ENCODE measurements around the gene E2F4.

Gene E2F4

GRCh38 chr16:67173808-67174705 lies 17.9 kb upstream of the E2F4 start:
- DNase-seq (ENCODE audit: low spot score) = peak; percentile 82

GRCh38 chr16:67174706-67175231 lies 17.2 kb upstream of the E2F4 start:
- no peak for DNase-seq (ENCODE audit: low spot score)

GRCh38 chr16:67176662-67177061 lies 15.3 kb upstream of the E2F4 start:
- DNase-seq (ENCODE audit: low spot score) = no peak

- peak; percentile 56 for DNase-seq (ENCODE audit: low spot score)
Measured at GRCh38 chr16:67177743-67178699, 13.9 kb upstream of the E2F4 start.

GRCh38 chr16:67179421-67180080 lies 12.4 kb upstream of the E2F4 start:
- no peak for DNase-seq (ENCODE audit: low spot score)

GRCh38 chr16:67180166-67180565 lies 11.8 kb upstream of the E2F4 start:
- no peak for DNase-seq (ENCODE audit: low spot score)

GRCh38 chr16:67181346-67181745 lies 10.6 kb upstream of the E2F4 start:
- DNase-seq (ENCODE audit: low spot score) = peak; percentile 80

GRCh38 chr16:67182288-67182687 lies 9.7 kb upstream of the E2F4 start:
- DNase-seq (ENCODE audit: low spot score) = no peak

- no peak for DNase-seq (ENCODE audit: low spot score)
Measured at GRCh38 chr16:67183284-67183626, 8.7 kb upstream of the E2F4 start.

- peak; percentile 99 for DNase-seq (ENCODE audit: low spot score)
Measured at GRCh38 chr16:67183627-67184452, 8.1 kb upstream of the E2F4 start, which contains the start of gene MATCAP1. Gene MATCAP1 (minus strand): TSS chr16:67183963. CDS start chr16:67180610, 3,353 bp downstream.

- DNase-seq (ENCODE audit: low spot score) = no peak
Measured at GRCh38 chr16:67184453-67184994, 7.4 kb upstream of the E2F4 start.

GRCh38 chr16:67184995-67185650 lies 6.8 kb upstream of the E2F4 start:
- peak; percentile 80 for DNase-seq (ENCODE audit: low spot score)

GRCh38 chr16:67185651-67186134 lies 6.3 kb upstream of the E2F4 start:
- DNase-seq (ENCODE audit: low spot score) = no peak

- peak; percentile 48 for DNase-seq (ENCODE audit: low spot score)
Measured at GRCh38 chr16:67186550-67186950, 5.4 kb upstream of the E2F4 start.

GRCh38 chr16:67187175-67187890 lies 4.6 kb upstream of the E2F4 start:
- DNase-seq (ENCODE audit: low spot score) = no peak

- no peak for DNase-seq (ENCODE audit: low spot score)
Measured at GRCh38 chr16:67188323-67188722, 3.6 kb upstream of the E2F4 start.

GRCh38 chr16:67188798-67189197 lies 3.2 kb upstream of the E2F4 start:
- no peak for DNase-seq (ENCODE audit: low spot score)

- no peak for DNase-seq (ENCODE audit: low spot score)
Measured at GRCh38 chr16:67190041-67190440, 1.9 kb upstream of the E2F4 start, which contains the start of gene EXOC3L1. Gene EXOC3L1 (minus strand): TSS chr16:67190136. CDS start chr16:67189676, 460 bp downstream.

Data from AG08395 (cell line).